Sigmoid colon (tissue), 4 donors: ENCODE data around the gene ISL1.

Source experiments
- CTCF ChIP-seq, 4 experiments: fragments of 450-650 bp in 3 of 4; fragments of 200-600 bp in 1 of 4; IDR thresholded peaks; one replicate each; pipeline ENCODE4 v1.5.1; 2016 to 2019; ENCODE audit warnings: antibody characterized with exemption in 4 of 4, mild to moderate bottlenecking in 3 of 4, moderate library complexity in 2 of 4
- EP300 ChIP-seq, 4 donors: sonication (generic); formaldehyde crosslinking; IDR thresholded peaks; one replicate each; pipeline ENCODE4 v1.6.1; 2017; ENCODE audit warnings: antibody characterized with exemption in 4 of 4
- POLR2A ChIP-seq, 2 donors: fragments of 450-650 bp; IDR thresholded peaks; one replicate each; pipeline ENCODE4 v1.6.1; 2016; ENCODE audit warnings: antibody characterized with exemption in 2 of 2, mild to moderate bottlenecking in 2 of 2, moderate library complexity in 2 of 2

- TF ChIP-seq CTCF (IDR thresholded peaks at IDR 0.05): no peak
- TF ChIP-seq POLR2A (IDR thresholded peaks at IDR 0.05): no peak
- no peak for TF ChIP-seq EP300 (IDR thresholded peaks at IDR 0.05)
Observed at GRCh38 chr5:51395245-51395644, 12.0 kb downstream of the ISL1 start.
